ENCODE results near the gene DAPK1.
"Not testable (repeated sequence)": the region's sequence is repeated elsewhere in the genome, so short reads cannot be mapped to it uniquely, and the experiment has no call there.

The DAPK1 gene

DNA sequence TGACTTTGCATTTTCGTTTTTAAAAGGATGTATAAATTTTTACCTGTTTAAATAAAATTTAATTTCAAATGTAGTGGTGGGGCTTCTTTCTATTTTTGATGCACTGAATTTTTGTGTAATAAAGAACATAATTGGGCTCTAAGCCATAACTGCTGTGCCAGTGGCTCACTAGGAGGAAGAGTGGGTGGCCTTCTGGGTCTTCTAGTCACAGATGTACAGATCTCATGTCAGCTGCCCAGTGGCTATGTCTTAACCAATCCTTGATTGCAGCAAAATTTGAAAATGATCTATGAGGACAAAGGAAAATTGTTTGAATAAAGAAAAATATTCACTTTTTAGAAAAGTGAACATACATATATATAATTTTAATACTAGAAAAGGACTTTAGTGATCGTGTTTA, 233.7 kb downstream of the DAPK1 start:
- DNase-seq (ENCODE audit: low read depth in 2 of 2, low spot score in 1 of 2), result no peak

DNA sequence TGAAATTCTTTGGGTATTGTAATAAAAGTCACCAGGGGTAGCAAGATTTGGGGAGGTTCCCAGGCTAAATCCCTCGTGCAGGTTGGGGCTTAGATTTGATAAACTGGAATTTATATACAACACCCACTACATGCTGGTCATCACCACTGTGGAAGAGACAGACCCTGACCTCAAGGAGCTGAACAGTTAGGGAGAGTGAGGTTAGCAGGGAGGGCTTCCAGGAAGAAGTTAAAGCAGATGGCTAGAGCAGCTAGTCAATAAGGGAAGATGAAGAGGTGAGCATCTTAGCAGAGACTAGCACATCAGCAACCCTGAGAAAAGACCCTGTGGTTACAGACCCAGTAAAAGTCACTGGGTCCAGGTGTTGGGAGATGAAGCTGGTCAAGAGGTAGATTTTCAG, 234.7 kb downstream of the DAPK1 start:
- DNase-seq (ENCODE audit: low read depth in 2 of 2, low spot score in 1 of 2), result no peak

DNA sequence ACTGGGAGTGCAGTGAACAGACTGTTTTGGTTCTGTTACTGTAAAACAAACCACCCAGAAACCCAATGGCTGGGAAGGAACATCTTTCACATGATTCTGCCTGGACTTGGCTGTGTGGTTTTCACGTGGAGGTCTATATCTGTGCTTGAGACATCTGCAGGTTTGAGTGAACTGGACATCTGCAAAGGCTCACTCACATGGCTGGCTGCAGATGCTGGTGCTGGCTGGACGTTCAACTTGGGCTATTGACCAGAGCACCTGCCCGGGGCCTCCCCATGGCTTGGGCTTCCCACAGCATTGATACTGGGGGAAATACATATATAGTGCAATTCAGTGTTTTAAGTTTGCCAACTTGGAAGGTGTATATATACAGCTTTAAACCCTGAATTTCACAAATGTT, 235.1 kb downstream of the DAPK1 start:
- no peak for DNase-seq (ENCODE audit: low read depth in 2 of 2, low spot score in 1 of 2)

DNA sequence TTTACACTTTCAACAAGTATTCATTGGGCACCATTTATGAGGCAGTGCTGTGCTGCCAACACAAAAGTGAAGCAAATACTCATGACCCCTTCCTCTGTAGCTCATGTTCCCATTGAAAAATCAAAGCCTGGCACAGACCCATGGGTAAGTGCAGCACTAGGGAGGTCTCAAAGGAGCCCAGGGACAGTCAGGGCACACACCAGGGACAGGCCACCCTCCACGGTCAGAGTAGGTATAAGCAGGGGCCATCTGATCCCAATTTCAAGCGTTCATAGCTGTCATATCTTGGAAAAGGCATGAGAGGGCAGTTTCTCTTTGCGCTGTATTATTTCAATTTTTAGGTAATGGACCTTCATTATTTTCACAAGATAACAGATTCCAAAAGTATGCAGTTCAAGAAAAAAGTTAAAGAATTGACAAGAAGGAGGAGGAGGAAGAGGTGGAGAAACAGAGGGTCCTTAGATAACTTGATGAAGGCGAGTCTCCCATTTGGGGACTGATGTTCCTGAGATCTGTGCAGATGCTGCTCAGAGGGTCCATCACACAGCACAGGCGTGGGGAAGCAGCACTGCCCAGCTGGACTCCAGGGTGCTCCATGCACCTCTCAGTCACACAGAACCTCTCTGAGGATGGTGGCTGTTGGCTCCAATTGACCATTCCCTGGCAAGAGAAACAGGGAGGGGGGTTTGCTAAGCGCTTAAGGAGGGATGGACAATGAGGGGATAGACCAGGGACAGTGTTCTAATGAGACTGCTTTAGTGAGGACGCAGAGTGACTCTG, 235.8 kb downstream of the DAPK1 start:
- no peak for DNase-seq (ENCODE audit: low read depth in 2 of 2, low spot score in 1 of 2)

GRCh38 chr9:87734106-87734505, 236.4 kb downstream of the DAPK1 start:
- DNase-seq (ENCODE audit: low read depth in 2 of 2, low spot score in 1 of 2), result no peak

DNA sequence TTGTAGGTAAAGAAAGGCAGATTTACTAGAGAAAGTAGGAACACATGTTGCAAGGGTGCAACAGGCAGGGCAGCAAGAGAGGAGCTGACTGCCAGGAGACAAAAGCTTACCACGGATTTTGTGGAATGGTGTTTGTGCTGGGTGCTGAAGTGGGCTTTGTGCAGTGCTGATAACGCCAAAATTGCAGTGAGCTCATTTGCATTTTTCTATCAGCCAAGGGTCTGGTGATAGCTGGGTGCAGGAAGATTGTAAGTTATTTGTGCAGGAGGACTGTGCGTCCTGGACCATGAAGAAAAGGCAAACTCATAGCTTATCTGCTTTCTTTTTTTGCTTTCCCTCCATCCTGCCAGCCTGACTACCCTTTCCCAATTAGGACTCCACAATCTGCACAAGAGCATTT, 241.9 kb downstream of the DAPK1 start:
- DNase-seq (ENCODE audit: low read depth in 2 of 2, low spot score in 1 of 2), result no peak

DNA sequence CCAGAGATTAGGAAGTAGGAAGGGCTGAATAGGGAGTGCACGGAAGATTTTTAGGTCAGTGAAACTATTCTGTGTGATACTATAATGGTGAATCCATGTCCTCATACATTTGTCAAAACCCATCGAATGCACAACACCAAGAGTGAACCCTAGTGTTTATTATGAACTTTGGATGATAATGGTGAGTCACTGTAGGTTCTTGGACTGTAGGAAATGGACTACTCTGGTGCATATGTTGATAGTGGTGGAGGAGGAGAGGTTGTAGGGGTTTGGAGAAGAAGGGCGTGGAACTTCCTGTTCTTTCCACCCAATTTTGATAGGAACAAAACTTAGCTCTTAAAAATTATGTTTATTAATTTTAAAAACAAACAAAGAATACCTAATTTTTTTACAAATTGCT, 242.5 kb downstream of the DAPK1 start:
- no peak for DNase-seq (ENCODE audit: low read depth in 2 of 2, low spot score in 1 of 2)

GRCh38 chr9:87741326-87741725, 243.7 kb downstream of the DAPK1 start:
- DNase-seq (ENCODE audit: low read depth in 2 of 2, low spot score in 1 of 2), result no peak

DNA sequence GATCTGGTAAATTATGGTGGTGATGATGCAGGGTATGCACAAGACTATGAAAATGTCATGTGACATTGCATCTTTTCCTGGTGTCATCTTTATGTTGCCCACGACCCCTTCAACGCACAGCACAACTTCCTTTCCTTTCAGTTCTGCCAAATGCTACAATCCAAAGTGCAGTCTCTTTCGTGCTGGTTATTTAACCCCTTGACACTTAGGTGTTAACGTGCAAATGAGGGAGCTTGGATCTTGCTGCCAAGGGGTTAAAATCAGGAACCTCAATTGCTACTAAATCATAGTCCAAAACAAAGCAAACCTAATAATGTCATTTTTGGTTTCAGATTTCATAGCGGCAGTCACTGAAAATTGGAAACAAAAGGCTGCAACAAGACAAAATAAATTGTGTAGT, 244.2 kb downstream of the DAPK1 start:
- no peak for DNase-seq (ENCODE audit: low read depth in 2 of 2, low spot score in 1 of 2)

- DNase-seq (ENCODE audit: low read depth in 2 of 2, low spot score in 1 of 2), result no peak
Observed at GRCh38 chr9:87742813-87743428, 245.3 kb downstream of the DAPK1 start.

DNA sequence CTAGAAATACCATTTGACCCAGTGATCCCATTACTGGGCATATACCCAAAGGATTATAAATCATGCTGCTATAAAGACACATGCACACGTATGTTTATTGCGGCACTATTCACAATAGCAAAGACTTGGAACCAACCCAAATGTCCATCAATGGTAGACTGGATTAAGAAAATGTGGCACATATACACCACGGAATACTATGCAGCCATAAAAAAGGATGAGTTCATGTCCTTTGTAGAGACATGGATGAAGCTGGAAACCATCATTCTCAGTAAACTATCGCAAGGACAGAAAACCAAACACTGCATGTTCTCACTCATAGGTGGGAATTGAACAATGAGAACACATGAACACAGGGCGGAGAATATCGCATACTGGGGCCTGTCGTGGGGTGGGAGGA, 246.6 kb downstream of the DAPK1 start:
- not testable (repeated sequence) for DNase-seq (ENCODE audit: low read depth in 2 of 2, low spot score in 1 of 2)

- no peak for DNase-seq (ENCODE audit: low read depth in 2 of 2, low spot score in 1 of 2)
Observed at GRCh38 chr9:87746186-87746585, 248.5 kb downstream of the DAPK1 start.

GRCh38 chr9:87748881-87749280, 251.2 kb downstream of the DAPK1 start:
- DNase-seq (ENCODE audit: low read depth in 2 of 2, low spot score in 1 of 2), result no peak

- no peak for DNase-seq (ENCODE audit: low read depth in 2 of 2, low spot score in 1 of 2)
Observed at GRCh38 chr9:87749335-87750035, 251.8 kb downstream of the DAPK1 start.

DNA sequence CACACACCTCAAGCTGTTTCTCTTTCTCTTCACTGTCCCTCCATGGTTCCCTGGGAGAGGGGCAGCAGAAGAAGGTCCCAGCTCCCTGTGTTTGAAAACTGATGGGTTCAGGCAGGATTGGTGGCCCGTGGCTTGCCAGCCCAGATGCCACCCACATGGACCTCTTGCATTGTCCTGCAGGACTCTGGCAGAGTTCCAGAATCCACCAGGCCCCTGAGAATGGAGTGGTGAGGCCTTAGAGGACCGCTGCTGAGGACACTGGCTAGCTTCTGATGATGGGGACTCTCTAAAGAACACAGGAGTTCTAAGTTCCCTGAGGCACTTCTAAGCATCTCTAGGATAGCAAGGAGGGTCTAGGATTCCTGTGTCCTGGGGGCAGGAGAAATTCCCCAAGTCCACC, 253.1 kb downstream of the DAPK1 start:
- DNase-seq (ENCODE audit: low read depth in 2 of 2, low spot score in 1 of 2), result no peak

DNA sequence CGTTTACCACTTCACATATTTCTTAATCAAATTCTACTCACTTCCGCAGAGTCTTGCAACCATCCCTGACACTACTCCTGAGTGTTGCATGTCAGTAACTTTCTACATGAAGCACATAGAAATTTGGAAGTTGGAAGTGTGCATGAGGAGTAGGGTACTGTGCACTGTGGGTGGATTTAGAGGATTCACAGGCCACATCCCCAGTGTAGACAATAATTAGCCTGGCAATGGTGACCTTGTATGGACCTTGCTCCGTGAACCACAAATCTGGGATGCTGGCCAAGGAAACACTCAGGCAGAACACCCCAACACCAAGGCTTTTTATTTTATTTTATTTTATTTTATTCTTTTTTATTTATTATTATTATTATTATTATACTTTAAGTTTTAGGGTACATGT, 253.8 kb downstream of the DAPK1 start:
- DNase-seq (ENCODE audit: low read depth in 2 of 2, low spot score in 1 of 2), result no peak

GRCh38 chr9:87751868-87752267, 254.2 kb downstream of the DAPK1 start:
- DNase-seq (ENCODE audit: low read depth in 2 of 2, low spot score in 1 of 2), result no peak

- DNase-seq (ENCODE audit: low read depth in 2 of 2, low spot score in 1 of 2), result no peak
Observed at GRCh38 chr9:87753313-87753712, 255.6 kb downstream of the DAPK1 start.
